Retinal pigment epithelial cell (primary cell): ENCODE results near the gene TREML2.

Experiments
- DNase-seq: peaks from one replicate; pipeline ENCODE4 v3.0.0-alpha.2; 2010; ENCODE audit warnings: low read depth
- H3K4me3 ChIP-seq: 2 replicates; pipeline ENCODE4 v1.5.1; 2011; ENCODE audit warnings: mild to moderate bottlenecking, low read length, control low read depth, moderate library complexity
- CTCF ChIP-seq: conservative IDR thresholded peaks from 2 replicates; pipeline ENCODE4 v1.5.1; 2011; ENCODE audit warnings: low read depth, low read length, control low read depth, inconsistent platforms

The TREML2 gene

GRCh38 chr6:41187924-41188886, 12.7 kb downstream of the TREML2 start:
- no peak for TF ChIP-seq CTCF
- no peak for DNase-seq
- H3K4me3 ChIP-seq = no peak overlapping the region

GRCh38 chr6:41186031-41186562, 14.9 kb downstream of the TREML2 start:
- H3K4me3 ChIP-seq = no peak overlapping the region
- no peak for TF ChIP-seq CTCF
- DNase-seq = no peak

- no peak for DNase-seq
- no peak overlapping the region for H3K4me3 ChIP-seq
- no peak for TF ChIP-seq CTCF
Observed at GRCh38 chr6:41184761-41185160, 16.2 kb downstream of the TREML2 start.

GRCh38 chr6:41182069-41183034, 18.6 kb downstream of the TREML2 start:
- H3K4me3 ChIP-seq = no peak overlapping the region
- TF ChIP-seq CTCF = peak; percentile 94
- peak; percentile 36 for DNase-seq

GRCh38 chr6:41181566-41181965, 19.4 kb downstream of the TREML2 start:
- no peak for TF ChIP-seq CTCF
- H3K4me3 ChIP-seq = no peak overlapping the region

GRCh38 chr6:41179163-41179562, 21.8 kb downstream of the TREML2 start:
- no peak overlapping the region for H3K4me3 ChIP-seq
- no peak for TF ChIP-seq CTCF
- DNase-seq = no peak

More at GRCh38 chr6:41181566-41181965, 19.4 kb downstream of the TREML2 start:
- no peak for DNase-seq
